Choroid plexus epithelial cell (primary cell): ENCODE measurements around the gene TBCD.

Experiments used
- DNase-seq: peaks from one replicate; pipeline ENCODE4 v3.0.0-alpha.2; 2010; ENCODE audit warnings: low read depth
- H3K4me3 ChIP-seq: 2 replicates; pipeline ENCODE4 v1.5.1; 2011; ENCODE audit warnings: low read depth, mild to moderate bottlenecking, control low read depth, low read length, moderate library complexity
- TF ChIP-seq, protein P1 (sequence below): conservative IDR thresholded peaks from 2 replicates; pipeline ENCODE4 v1.5.1; 2011; ENCODE audit warnings: low read depth, mild to moderate bottlenecking, control low read depth, inconsistent platforms, low read length, moderate library complexity

The TBCD gene

DNA sequence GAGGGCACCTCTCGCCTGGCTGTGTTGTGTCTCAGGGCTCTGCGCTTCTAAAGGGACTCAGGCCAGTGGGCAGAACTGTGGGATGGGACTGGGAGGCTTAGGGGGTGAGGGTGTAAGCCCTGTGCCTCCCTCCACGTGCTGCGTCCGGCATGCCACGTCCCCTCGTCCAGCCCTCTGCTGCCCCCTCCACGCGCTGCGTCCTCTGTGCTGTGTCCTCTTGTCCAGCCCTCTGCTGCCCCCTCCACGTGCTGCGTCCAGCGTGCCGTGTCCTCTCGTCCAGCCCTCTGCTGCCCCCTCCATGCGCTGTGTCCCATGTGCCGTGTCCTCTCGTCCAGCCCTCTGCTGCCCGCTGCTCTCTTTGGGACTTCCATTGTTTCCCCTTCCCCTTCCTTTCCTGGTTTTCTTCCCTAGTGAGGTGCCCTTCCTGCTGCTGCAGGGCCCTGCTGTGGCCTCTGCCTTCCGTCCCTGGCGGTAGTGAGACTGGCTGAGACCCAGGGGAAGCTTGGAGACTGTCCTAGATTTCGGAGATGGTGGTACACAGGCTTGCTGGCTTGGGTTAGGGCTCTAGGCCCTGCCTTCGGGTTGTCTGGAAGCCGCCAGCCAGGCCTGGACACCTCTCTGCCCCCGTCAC lies 94.3 kb downstream of the TBCD start:
- H3K4me3 ChIP-seq: peak overlapping the region; percentile 63
- TF ChIP-seq, protein P1, sequence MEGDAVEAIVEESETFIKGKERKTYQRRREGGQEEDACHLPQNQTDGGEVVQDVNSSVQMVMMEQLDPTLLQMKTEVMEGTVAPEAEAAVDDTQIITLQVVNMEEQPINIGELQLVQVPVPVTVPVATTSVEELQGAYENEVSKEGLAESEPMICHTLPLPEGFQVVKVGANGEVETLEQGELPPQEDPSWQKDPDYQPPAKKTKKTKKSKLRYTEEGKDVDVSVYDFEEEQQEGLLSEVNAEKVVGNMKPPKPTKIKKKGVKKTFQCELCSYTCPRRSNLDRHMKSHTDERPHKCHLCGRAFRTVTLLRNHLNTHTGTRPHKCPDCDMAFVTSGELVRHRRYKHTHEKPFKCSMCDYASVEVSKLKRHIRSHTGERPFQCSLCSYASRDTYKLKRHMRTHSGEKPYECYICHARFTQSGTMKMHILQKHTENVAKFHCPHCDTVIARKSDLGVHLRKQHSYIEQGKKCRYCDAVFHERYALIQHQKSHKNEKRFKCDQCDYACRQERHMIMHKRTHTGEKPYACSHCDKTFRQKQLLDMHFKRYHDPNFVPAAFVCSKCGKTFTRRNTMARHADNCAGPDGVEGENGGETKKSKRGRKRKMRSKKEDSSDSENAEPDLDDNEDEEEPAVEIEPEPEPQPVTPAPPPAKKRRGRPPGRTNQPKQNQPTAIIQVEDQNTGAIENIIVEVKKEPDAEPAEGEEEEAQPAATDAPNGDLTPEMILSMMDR: no peak
- no peak for DNase-seq

DNA sequence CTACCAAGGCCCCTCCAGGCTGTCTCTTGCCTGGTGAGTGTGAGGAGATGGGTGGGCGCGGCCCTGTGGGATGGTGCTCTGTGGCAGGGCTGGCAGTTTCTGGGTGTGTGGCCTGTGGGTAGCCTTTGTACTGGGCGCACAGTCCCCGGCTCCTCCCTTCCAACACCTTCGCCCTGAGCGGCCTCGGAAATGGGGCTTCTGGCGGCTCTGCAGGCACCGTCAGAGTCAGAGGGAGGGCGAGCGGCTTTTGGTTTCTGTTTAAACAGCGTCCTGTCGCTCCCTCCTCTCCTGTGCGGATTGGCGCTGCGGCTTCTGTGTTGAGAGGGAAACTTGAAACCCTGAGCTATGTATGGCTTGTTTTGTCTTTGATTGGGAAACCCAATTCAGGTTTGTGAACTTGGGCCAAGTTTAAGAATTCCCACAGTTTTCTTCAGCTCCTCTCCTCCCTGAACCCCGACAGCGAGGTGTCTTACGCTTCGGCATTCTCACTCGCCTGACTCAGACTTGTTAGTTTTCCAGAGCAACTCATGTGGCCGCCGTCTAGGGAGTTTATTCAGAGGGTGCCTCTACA lies 96.2 kb downstream of the TBCD start:
- TF ChIP-seq, protein P1: no peak
- peak overlapping the region; percentile 49 for H3K4me3 ChIP-seq
- peak; percentile 90 for DNase-seq

GRCh38 chr17:82849076-82849945 lies 97.4 kb downstream of the TBCD start:
- TF ChIP-seq, protein P1: no peak
- DNase-seq: no peak
- H3K4me3 ChIP-seq: no peak overlapping the region

DNA sequence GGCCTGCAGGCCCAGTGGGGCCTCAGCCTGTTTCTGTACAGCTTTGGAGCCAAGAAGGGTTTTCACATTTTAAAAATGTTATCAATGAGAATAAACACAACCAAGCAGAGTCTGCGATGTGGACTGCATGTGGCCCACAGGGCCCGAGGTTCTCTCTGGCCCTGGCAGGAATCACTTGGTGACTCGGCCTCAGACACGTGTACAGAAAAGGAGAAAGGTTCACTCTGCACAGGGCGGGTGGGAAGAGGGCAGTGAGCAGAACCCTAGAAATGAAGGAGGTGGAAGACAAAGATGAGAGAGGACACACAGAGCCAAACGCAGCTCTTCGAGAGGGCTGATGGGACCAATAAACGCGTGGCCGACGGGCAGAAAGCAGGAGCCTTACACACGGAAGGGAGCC lies 99.5 kb downstream of the TBCD start:
- TF ChIP-seq, protein P1: no peak
- no peak overlapping the region for H3K4me3 ChIP-seq
- DNase-seq: no peak

GRCh38 chr17:82854226-82854625 lies 102.4 kb downstream of the TBCD start:
- TF ChIP-seq, protein P1: no peak
- DNase-seq: no peak

GRCh38 chr17:82856361-82856760 lies 104.5 kb downstream of the TBCD start:
- DNase-seq: no peak
- TF ChIP-seq, protein P1: no peak
- H3K4me3 ChIP-seq: no peak overlapping the region

More at GRCh38 chr17:82854226-82854625, 102.4 kb downstream of the TBCD start:
- H3K4me3 ChIP-seq: no peak overlapping the region
